ENCODE data around the gene BCDIN3D.

GRCh38 chr12:49791700-49792099 is 51.2 kb downstream of the BCDIN3D start:
- TF ChIP-seq CTCF (IDR thresholded peaks at IDR 0.05; ENCODE audit: low read length) (no peak), EZH2 (IDR thresholded peaks at IDR 0.05; ENCODE audit: borderline replicate concordance, low read length) (no peak)

All from OCI-LY1 (cell line).